GM10847 (cell line): Measurements from ENCODE around the gene CIDEA.

Experiments used
- POLR2A ChIP-seq: IDR thresholded peaks from 2 replicates; pipeline ENCODE4 v1.6.1; 2011; ENCODE audit not compliant: insufficient read length; ENCODE audit errors: extremely low read depth

CIDEA gene

DNA sequence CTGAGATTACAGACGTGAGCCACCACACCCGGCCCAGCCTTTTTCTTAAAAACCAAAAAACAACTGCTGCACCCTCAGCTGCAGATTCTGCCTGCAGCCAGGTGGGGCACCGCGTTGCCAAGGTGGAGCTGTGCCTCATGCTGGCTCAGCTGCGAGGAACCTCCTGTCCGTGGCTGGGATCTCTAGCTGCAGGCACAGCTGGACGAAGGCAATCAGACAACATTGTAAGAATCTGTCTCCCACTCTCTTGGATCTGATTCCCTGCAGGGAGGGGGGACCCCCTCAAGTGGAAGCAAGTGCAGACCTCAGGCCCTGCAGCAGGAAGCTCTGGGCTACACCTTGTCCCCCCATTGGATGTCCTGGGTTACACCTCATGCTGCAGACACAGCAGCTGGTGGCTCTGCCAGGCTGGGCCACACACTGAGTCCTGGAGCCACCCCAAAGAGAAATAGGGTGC, 24.1 kb downstream of the CIDEA start:
- no peak for TF ChIP-seq POLR2A

DNA sequence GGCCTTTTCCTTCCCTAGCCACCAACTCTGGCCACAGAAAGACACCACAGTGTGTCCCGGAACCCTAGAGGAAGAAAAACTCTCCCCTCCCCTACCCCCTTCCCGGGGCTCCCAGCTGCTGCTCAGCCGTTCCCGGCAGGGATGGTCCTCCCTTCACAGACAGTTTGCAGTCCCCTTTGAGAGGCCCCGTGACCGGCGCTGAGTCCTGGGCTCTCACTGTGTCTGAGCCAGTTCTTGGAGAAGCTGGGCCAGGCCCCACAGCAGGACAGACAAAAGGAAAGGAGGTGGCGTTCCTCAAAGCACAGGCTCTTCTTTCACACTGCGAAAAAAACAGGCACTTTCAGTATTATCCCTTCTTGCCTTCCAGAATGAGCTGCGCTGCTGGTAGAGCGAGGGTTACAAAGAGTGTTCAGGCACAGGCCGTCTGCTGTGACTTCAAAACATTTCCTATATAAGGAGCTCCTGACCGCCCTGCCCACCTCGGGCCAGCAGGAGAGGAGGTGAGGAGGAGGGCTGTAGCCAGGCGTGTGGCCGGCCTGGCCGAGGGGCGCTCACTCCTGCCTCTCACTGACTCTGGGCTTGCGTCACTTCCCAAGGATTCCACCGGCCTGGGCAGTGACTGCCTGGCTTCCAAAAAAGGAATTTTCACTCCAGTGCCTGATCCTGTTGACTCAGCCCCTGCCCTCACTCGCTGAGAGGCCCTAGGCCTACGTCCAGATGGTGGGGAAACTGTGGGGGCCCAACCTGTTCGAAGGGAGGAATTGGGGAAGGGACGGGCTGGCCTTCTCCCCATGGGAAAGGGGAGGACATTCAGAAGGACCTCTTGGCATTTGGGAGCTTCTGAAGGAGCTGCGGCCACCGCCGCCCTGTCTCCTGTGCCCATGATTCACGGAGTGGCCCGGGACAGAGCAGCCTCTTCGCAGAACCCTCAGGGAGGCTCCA, 24.9 kb downstream of the CIDEA start:
- TF ChIP-seq POLR2A: no peak

DNA sequence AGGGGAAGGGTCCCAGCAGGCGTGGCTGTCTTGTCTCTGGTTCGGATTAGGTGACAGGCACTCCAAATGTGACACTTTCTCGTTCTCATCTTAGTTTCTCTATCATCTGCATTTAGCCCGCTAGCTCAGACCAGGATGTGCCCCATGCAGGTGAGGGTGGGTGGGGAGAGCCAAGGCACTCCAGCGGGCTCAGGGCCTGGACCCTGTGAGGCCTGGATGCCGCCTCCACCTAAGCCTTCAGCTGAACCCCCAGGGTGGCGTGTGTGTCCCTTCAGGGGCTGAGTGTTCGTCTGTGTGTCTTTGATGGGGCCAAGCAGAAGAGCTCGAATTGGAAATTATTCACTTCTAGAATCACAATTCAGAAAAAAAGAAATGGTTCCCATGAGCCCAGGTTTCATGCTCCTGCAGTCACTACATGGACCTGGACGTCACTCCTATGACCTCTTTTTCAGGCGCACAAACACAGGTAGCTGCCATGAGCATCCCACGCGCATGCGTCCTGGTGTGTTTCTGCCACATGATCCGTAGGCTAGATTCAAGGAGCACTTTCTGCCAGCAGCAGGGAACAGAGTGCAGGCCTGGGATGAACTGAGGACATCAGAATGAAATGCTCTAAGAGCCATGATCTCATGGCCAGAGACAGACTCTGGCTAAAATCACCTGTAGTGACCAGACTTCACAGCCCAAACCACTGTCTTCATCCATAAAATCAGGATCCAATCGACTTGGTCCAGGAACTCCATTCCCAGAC, 25.8 kb downstream of the CIDEA start:
- TF ChIP-seq POLR2A: no peak

GRCh38 chr18:12281861-12282260, 27.7 kb downstream of the CIDEA start:
- TF ChIP-seq POLR2A: no peak

DNA sequence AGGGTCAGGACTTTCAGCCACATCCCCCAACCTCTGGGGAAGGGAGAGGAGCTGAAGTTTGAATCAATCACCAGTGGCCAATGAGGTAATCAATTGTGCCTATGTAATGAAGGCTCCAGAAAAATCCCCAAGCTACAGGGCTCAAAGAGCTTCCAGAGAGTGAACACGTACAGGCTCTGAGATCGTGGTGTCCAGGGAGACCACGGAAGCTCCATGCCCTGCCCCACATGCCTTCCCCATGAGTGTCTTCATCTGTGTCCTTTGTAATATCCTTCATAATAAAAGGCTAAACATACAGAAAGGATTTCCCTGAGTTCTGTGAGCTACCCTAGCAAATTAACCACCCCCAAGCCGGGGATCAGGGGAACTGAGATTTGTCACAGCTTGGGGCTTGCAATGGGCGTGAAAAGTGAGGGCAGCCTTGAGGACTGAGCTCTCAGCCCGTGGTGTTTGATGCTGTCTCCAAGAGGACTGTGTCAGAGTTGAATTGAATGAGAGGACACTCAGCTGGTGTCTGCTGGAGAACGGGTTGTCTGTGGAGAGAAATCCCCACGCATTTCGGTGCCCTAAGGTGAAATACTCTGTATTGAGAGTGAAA, 28.4 kb downstream of the CIDEA start:
- no peak for TF ChIP-seq POLR2A

DNA sequence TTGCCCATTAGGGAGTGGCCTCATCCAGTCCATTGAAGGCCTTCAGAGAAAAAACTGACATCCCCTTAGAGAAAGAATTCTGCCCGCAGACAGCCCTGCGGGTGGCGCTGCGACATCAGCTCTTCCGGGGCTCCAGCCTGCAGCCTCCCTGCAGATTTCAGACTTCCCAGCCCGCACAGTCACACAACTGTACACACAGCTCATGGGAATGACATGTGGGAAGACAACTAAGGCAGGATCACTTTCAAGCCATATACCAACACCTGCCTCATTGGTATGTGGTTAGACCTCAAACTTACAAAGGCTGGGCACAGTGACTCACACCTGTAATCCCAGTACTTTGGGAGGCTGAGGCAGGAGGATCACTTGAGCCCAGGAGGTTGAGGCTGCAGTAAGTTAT, 29.1 kb downstream of the CIDEA start:
- TF ChIP-seq POLR2A: no peak

GRCh38 chr18:12283666-12284065, 29.5 kb downstream of the CIDEA start:
- no peak for TF ChIP-seq POLR2A

- no peak for TF ChIP-seq POLR2A
Measured at GRCh38 chr18:12287131-12287681, 33.0 kb downstream of the CIDEA start.

- TF ChIP-seq POLR2A: no peak
Measured at GRCh38 chr18:12287684-12288402, 33.7 kb downstream of the CIDEA start.

- TF ChIP-seq POLR2A: no peak
Measured at GRCh38 chr18:12288403-12288755, 34.2 kb downstream of the CIDEA start.

DNA sequence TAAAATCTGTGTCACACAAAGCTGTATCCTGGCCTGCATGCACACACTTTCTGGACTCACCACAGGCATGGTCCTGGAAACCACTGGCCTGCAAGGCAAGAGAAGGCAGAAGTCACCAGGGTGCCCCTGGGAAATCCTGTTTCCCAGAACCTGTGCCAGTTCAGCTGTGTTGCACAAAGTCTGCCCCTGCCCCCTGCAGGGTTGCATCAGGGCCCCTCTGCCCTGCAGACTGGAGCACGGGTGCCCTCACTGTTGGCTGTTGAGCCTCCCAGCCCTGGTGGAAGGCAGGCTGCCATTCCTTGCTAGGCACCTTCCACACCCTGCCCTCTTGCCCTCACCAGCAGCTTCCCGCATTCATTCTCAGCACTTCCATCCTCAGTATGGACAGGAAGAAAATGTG, 35.9 kb downstream of the CIDEA start:
- TF ChIP-seq POLR2A: no peak

DNA sequence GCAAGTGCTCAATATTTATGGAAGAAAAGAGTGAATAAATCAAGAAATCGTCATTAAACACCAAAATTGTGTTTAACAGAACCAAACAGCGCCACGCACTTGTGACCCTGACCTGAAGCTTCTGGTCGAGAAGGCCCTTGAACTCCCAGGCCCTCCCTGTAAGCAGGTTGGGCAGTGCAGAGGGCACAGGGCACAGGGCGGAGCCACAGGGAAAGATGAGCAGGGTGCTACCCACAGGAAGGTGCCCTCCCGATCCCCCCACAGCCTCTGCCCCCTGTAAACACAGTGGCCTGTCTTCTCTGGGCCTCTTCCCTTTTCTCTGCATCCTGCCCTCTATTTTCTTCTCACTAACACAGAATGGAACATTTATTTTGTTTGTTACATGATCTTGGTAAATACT, 37.0 kb downstream of the CIDEA start:
- TF ChIP-seq POLR2A: no peak

GRCh38 chr18:12291690-12292089, 37.5 kb downstream of the CIDEA start:
- TF ChIP-seq POLR2A: no peak

GRCh38 chr18:12293831-12294230, 39.7 kb downstream of the CIDEA start:
- TF ChIP-seq POLR2A: no peak
